ENCODE results near the gene TNN.

GRCh38 chr1:175128523-175128922, 60.9 kb downstream of the TNN start:
- TF ChIP-seq, protein P1, sequence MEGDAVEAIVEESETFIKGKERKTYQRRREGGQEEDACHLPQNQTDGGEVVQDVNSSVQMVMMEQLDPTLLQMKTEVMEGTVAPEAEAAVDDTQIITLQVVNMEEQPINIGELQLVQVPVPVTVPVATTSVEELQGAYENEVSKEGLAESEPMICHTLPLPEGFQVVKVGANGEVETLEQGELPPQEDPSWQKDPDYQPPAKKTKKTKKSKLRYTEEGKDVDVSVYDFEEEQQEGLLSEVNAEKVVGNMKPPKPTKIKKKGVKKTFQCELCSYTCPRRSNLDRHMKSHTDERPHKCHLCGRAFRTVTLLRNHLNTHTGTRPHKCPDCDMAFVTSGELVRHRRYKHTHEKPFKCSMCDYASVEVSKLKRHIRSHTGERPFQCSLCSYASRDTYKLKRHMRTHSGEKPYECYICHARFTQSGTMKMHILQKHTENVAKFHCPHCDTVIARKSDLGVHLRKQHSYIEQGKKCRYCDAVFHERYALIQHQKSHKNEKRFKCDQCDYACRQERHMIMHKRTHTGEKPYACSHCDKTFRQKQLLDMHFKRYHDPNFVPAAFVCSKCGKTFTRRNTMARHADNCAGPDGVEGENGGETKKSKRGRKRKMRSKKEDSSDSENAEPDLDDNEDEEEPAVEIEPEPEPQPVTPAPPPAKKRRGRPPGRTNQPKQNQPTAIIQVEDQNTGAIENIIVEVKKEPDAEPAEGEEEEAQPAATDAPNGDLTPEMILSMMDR (conservative IDR thresholded peaks at IDR 0.05), result no peak
- TF ChIP-seq ZFX (IDR thresholded peaks at IDR 0.05), result no peak
